T-cell (primary cell): ENCODE measurements around the gene KCNA4. TPM values are rescaled to one million over a fixed set of nuclear protein-coding genes. Genes with fewer than 3 reads are reported as not detected.
"Not testable (repeated sequence)": the region's sequence is repeated elsewhere in the genome, so short reads cannot be mapped to it uniquely, and the experiment has no call there.

Source experiments
- ATAC-seq, 4 experiments: fragments of 200-7000 bp in 3 of 4; fragments of 150-1000 bp in 1 of 4; cut with Tn5 transposase; replicated peaks in 1 of 4; 1 replicate in 3 of 4; 2 replicates in 1 of 4; pipeline ENCODE4 v1.10.0; 2021; ENCODE audit warnings: moderate library complexity in 3 of 4, mild to moderate bottlenecking in 2 of 4, moderate number of reproducible peaks in 1 of 4
- CTCF ChIA-PET, 2 donors: fragments of 300-600 bp; sonication (Branson Sonifier 250); formaldehyde crosslinking; loops; one replicate each; lab custom pipeline; 2022; ENCODE audit warnings: antibody characterized with exemption in 2 of 2; lab: Charles Lee
- POLR2A ChIA-PET, 2 donors: fragments of 300-600 bp; sonication (Branson Sonifier 250); formaldehyde crosslinking; loops; one replicate each; lab custom pipeline; 2022; ENCODE audit warnings: antibody characterized with exemption in 2 of 2; lab: Charles Lee
- DNase-seq, 35 experiments: peaks; one replicate each; pipeline versions ENCODE4 v3.0.0 to v3.0.0-alpha.2; 2013 to 2023
- H3K27ac ChIP-seq: one replicate; pipeline ENCODE4 v1.5.1; 2013; ENCODE audit warnings: low read length
- H3K27me3 ChIP-seq, 2 experiments: replicated peaks in 1 of 2; 1 replicate in 1 of 2; 2 replicates in 1 of 2; pipeline versions ENCODE4 v1.6.1 to v1.7.0; 2013; ENCODE audit warnings: low read length in 1 of 2, mixed read lengths in 1 of 2; ENCODE audit not compliant: control insufficient read depth in 2 of 2, insufficient read depth in 2 of 2; ENCODE audit errors: extremely low read depth in 1 of 2
- H3K36me3 ChIP-seq, 2 donors: 1 replicate in 1 of 2; 2 replicates in 1 of 2; pipeline versions ENCODE4 v1.6.1 to v1.7.0; 2013; ENCODE audit warnings: low read length in 1 of 2; ENCODE audit not compliant: control insufficient read depth in 2 of 2, insufficient read depth in 1 of 2; ENCODE audit errors: extremely low read depth in 1 of 2
- H3K4me1 ChIP-seq, 2 experiments: 1 replicate in 1 of 2; 2 replicates in 1 of 2; pipeline versions ENCODE4 v1.6.1 to v1.7.0; 2013; ENCODE audit warnings: low read length in 2 of 2, mixed read lengths in 1 of 2; ENCODE audit not compliant: insufficient read depth in 2 of 2, control insufficient read depth in 1 of 2; ENCODE audit errors: extremely low read depth in 1 of 2
- H3K4me3 ChIP-seq, 2 donors: 1 replicate in 1 of 2; 2 replicates in 1 of 2; pipeline versions ENCODE4 v1.5.1 to v1.7.0; 2013; ENCODE audit warnings: mild to moderate bottlenecking in 2 of 2, low read length in 1 of 2, moderate library complexity in 1 of 2; ENCODE audit not compliant: control insufficient read depth in 1 of 2; ENCODE audit errors: extremely low read depth in 1 of 2
- H3K9me3 ChIP-seq: 2 replicates; pipeline ENCODE4 v1.7.0; 2013
- H3K27ac Mint-ChIP-seq, 2 donors: one replicate each; pipeline ENCODE4 v1.8.0; 2020 to 2021; ENCODE audit warnings: mild to moderate bottlenecking in 2 of 2, mixed read lengths in 2 of 2
- H3K27me3 Mint-ChIP-seq, 2 donors: one replicate each; pipeline ENCODE4 v1.8.0; 2021 to 2022; ENCODE audit warnings: mixed read lengths in 2 of 2
- H3K36me3 Mint-ChIP-seq: one replicate; pipeline ENCODE4 v1.8.0; 2021; ENCODE audit warnings: mixed read lengths
- H3K4me1 Mint-ChIP-seq, 3 donors: one replicate each; pipeline ENCODE4 v1.8.0; 2020 to 2022; ENCODE audit warnings: mixed read lengths in 3 of 3, mild to moderate bottlenecking in 1 of 3
- H3K4me3 Mint-ChIP-seq, 3 donors: one replicate each; pipeline ENCODE4 v1.8.0; 2020 to 2022; ENCODE audit warnings: mild to moderate bottlenecking in 3 of 3, mixed read lengths in 3 of 3, moderate library complexity in 3 of 3
- H3K9me3 Mint-ChIP-seq, 3 donors: one replicate each; pipeline ENCODE4 v1.8.0; 2020 to 2022; ENCODE audit warnings: mixed read lengths in 3 of 3
- WGBS: methylation state at CpG from one replicate; pipeline ENCODE4 v1.1.5; 2013; ENCODE audit warnings: missing lambda C conversion rate; ENCODE audit not compliant: insufficient coverage; 5-methylcytosine and 5-hydroxymethylcytosine counted together
- total RNA-seq, 35 experiments: library from RNA in 6 of 35; stranded (reverse) in 6 of 35; fragments of 120-200 nt in 1 of 35; gene quantifications; one replicate each; pipeline versions ENCODE4 v1.2.1 to v1.2.4 and lab custom pipeline; 2013 to 2026

The KCNA4 gene
- total RNA-seq, 5 donors from 2014 or later (not counting 1 experiment from before 2014, with no cell fraction given) = not detected

DNA sequence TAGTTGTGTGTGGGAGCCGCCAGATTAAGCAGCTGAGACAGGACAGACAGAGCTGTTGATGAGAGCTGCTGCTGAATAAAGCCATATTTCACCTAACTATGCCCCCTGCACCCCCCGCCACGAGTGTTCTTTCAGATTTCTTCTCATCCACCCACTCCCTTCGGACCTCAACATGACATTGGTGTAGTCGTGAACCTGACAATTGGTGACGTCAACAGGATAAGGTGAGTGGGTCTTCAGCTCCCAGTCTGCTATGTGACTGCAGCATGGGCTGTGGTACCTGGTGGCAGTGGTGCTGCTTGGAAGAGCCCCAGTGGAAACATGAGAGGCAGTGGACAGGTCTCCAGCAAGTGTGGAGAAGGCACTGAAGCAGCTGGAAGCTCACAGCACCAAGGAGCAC, 28.3 kb upstream of the KCNA4 start:
- POLR2A ChIA-PET = no interaction called here
- 71% methylated on average over 4 of the region's 6 CpGs for WGBS
- Histone ChIP-seq H3K27me3 (no peaks in the 10 kb centered on the region), H3K27ac (no peak overlapping the region), H3K4me1 (no peaks in the 10 kb centered on the region), H3K36me3 (no peaks in the 10 kb centered on the region), H3K4me3 (no peak overlapping the region), H3K9me3 (no peaks in the 10 kb centered on the region)
- Mint-ChIP-seq H3K36me3 (no peaks in the 10 kb centered on the region), H3K4me3 (no peak overlapping the region), H3K9me3 (peaks cover 0 to 19% (median 6%) of the 10 kb centered on the region in 3 donors), H3K4me1 (no peaks in the 10 kb centered on the region), H3K27me3 (peaks cover 0 to 2% of the 10 kb centered on the region in 2 donors), H3K27ac (no peak overlapping the region)
- no peak for DNase-seq
- CTCF ChIA-PET = no interaction called here
- ATAC-seq = no peak

DNA sequence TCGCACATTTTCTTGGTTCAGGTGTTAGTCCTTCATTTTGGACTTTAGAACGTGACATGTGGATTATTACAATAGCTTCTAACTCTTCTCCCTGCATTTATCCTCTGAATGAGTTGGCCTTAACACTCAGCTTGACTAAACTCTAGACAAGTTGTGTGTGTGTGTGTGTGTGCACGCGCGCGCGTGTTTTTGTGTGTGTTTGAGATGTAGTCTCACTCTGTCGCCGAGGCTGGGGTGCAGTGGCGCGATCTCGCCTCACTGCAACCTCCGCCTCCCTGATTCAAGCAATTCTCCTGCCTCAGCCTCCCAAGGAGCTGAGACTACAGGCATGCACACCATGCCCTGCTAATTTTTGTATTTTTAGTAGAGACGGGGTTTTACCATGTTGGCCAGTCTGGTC, 24.3 kb upstream of the KCNA4 start:
- Histone ChIP-seq H3K9me3 (no peaks in the 10 kb centered on the region), H3K27ac (no peak overlapping the region), H3K4me3 (no peak overlapping the region), H3K36me3 (no peaks in the 10 kb centered on the region), H3K4me1 (no peaks in the 10 kb centered on the region), H3K27me3 (no peaks in the 10 kb centered on the region)
- ATAC-seq (no peak), DNase-seq (no peak)
- ChIA-PET POLR2A (no interaction called here), CTCF (no interaction called here)
- peaks cover 3 to 17% (median 15%) of the 10 kb centered on the region in 3 donors for H3K9me3 Mint-ChIP-seq
- H3K4me1 Mint-ChIP-seq = no peaks in the 10 kb centered on the region
- WGBS = 100% methylated on average over 1 of the region's 14 CpGs
- no peaks in the 10 kb centered on the region for H3K36me3 Mint-ChIP-seq
- H3K27ac Mint-ChIP-seq = no peak overlapping the region
- H3K27me3 Mint-ChIP-seq = peaks cover 2 to 3% of the 10 kb centered on the region in 2 donors
- H3K4me3 Mint-ChIP-seq = no peak overlapping the region

DNA sequence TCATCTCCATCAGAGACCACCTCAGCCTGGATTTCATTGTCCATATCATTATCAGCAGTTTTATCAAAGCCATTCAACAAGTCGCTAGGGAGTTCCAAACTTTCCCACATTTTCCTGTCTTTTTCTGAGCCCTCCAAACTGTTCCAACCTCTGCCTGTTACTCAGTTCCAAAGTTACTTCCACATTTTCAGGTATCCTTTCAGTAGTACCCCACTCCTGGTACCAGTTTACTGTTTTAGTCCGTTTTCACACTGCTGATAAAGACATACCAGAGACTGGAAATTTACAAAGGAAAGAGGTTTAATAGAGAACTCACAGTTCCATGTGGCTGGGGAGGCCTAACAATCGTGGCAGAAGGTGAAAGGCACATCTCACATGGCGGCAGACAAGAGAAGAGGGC, 17.9 kb upstream of the KCNA4 start:
- DNase-seq, H3K9me3 ChIP-seq, H3K4me1 Mint-ChIP-seq, H3K27me3 Mint-ChIP-seq, H3K4me1 ChIP-seq, POLR2A ChIA-PET, ATAC-seq, H3K4me3 Mint-ChIP-seq, H3K36me3 Mint-ChIP-seq, H3K27ac ChIP-seq, H3K27me3 ChIP-seq, CTCF ChIA-PET, H3K4me3 ChIP-seq, H3K36me3 ChIP-seq, H3K27ac Mint-ChIP-seq: not testable (repeated sequence)
- WGBS = 55% methylated on average over 1 of the region's 4 CpGs
- peaks cover 13 to 21% (median 14%) of the 10 kb centered on the region in 3 donors for H3K9me3 Mint-ChIP-seq

DNA sequence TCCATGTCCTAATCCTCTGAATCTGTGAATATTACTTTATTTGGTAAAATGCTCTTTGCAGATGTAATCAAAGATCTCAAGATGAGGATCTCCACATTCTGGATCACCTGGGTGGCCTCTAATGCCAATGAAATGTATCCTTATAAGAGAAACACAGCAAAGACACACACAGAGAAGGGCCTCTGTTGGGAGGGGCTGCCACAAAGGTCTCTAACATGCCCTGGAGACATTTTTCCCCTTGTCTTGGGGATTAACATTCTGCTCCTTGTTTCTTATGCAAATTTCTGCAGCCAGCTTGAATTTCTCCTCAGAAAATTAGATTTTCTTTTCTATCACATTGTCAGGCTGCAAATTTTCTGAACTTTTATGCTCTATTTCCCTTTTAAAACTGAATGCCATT, 17.3 kb upstream of the KCNA4 start:
- POLR2A ChIA-PET = not testable (repeated sequence)

DNA sequence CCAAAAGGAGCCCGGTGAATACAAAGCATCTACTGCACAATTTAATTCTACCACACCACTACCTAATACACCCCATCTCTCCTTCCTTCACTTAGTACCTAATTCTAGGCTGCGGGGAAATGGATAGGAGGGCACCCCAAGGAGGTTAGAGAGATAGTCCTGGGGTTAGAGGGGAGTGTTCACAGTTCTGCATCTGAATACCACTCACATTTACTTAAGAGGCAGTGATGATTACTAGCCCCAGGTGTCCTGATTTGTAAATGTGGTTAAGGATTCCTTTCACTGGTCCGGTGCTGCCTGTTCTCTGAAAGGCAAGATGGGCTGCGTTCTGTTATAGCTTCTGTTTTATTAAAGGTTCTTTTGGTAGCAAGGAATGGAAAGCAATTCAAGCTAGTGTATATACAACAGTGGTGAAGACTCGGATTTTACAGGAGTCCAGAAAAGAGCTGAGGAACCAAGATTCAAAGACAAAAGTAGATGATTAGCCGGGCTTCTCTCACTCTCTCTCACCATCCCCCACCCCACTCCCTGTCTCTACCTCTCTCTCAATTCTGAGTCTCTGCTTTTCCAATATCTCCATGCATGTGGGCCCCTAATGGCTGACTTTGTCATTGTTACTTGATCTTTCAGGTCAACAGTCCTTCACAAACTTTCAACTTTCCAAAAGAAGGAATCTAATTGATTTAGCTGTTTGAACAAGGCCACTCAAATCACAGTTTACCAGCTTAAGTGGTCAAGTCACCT, 8.7 kb upstream of the KCNA4 start:
- Histone ChIP-seq H3K4me1 (no peaks in the 10 kb centered on the region), H3K27me3 (no peaks in the 10 kb centered on the region), H3K4me3 (no peak overlapping the region), H3K36me3 (no peaks in the 10 kb centered on the region), H3K27ac (no peak overlapping the region), H3K9me3 (no peaks in the 10 kb centered on the region)
- H3K9me3 Mint-ChIP-seq = peaks cover 3 to 10% (median 7%) of the 10 kb centered on the region in 3 donors
- no peaks in the 10 kb centered on the region for H3K36me3 Mint-ChIP-seq
- CTCF ChIA-PET = no interaction called here
- POLR2A ChIA-PET = no interaction called here
- ATAC-seq (no peak), DNase-seq (no peak)
- peaks cover 0 to 6% of the 10 kb centered on the region in 2 donors for H3K27me3 Mint-ChIP-seq
- H3K27ac Mint-ChIP-seq = no peak overlapping the region
- H3K4me1 Mint-ChIP-seq = no peaks in the 10 kb centered on the region
- 8% methylated on average over 2 of the region's 6 CpGs for WGBS
- H3K4me3 Mint-ChIP-seq = no peak overlapping the region

More for the DNA sequence above, 17.3 kb upstream of the KCNA4 start:
- H3K4me1 Mint-ChIP-seq, DNase-seq, CTCF ChIA-PET, H3K27me3 ChIP-seq, H3K9me3 ChIP-seq, H3K36me3 ChIP-seq, H3K27me3 Mint-ChIP-seq, H3K27ac Mint-ChIP-seq, H3K4me3 ChIP-seq, H3K4me3 Mint-ChIP-seq, H3K4me1 ChIP-seq, H3K36me3 Mint-ChIP-seq, H3K27ac ChIP-seq, ATAC-seq: not testable (repeated sequence)
- peaks cover 11 to 19% (median 14%) of the 10 kb centered on the region in 3 donors for H3K9me3 Mint-ChIP-seq

DNA sequence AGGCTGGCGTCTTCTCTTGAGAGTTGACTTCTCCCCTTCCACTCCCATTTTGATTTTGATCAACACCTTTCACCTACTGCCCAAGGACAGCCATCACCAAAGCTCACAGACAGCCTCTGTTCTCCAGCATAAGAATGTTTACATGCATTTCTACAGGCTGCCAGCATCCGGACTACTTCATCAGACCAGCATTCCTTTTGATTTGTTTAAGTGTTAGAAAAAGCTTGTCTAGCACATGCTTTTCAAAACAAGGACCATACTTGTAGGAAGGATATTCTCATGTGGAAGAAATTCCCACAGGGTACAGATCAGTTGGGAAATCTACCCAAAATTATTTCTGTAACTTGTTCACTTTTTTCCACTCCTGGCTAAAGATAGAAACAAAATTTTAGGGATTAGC, 6.2 kb upstream of the KCNA4 start:
- H3K4me1 ChIP-seq = no peaks in the 10 kb centered on the region
- no peaks in the 10 kb centered on the region for H3K4me1 Mint-ChIP-seq
- no peak for DNase-seq
- peaks cover 16 to 25% of the 10 kb centered on the region in 2 donors for H3K27me3 Mint-ChIP-seq
- H3K9me3 Mint-ChIP-seq = peaks cover 6 to 10% (median 8%) of the 10 kb centered on the region in 3 donors
- H3K36me3 ChIP-seq = no peaks in the 10 kb centered on the region
- H3K27ac ChIP-seq = no peak overlapping the region
- POLR2A ChIA-PET = no interaction called here
- H3K4me3 ChIP-seq = no peak overlapping the region
- H3K9me3 ChIP-seq = no peaks in the 10 kb centered on the region
- H3K27ac Mint-ChIP-seq = no peak overlapping the region
- H3K27me3 ChIP-seq = peaks cover 7 to 11% of the 10 kb centered on the region in 2 experiments
- no peak for ATAC-seq
- no peak overlapping the region for H3K4me3 Mint-ChIP-seq
- WGBS = 70% methylated on average over 1 of the region's 2 CpGs
- CTCF ChIA-PET = no interaction called here
- H3K36me3 Mint-ChIP-seq = no peaks in the 10 kb centered on the region
